Stomach (tissue), 9 donors: Measurements from ENCODE around the gene INSM1. TPM values are rescaled to one million over a fixed set of nuclear protein-coding genes. Genes with fewer than 3 reads are reported as not detected.

Experiments
- DNase-seq, 2 donors: peaks; one replicate each; pipeline versions ENCODE4 v3.0.0 to v3.0.0-alpha.2; 2013 to 2019
- H3K27ac ChIP-seq, 5 donors: fragments of 200-600 bp in 4 of 5; sonication (generic) in 4 of 5; one replicate each; pipeline ENCODE4 v1.5.1; 2013 to 2019; ENCODE audit warnings: mild to moderate bottlenecking in 1 of 5, moderate library complexity in 1 of 5
- H3K27me3 ChIP-seq, 3 donors: fragments of 200-600 bp; sonication (generic); one replicate each; pipeline ENCODE4 v1.5.1; 2017 to 2019; ENCODE audit warnings: mixed run types in 1 of 3
- H3K36me3 ChIP-seq, 4 donors: fragments of 200-600 bp; sonication (generic); 1 replicate in 3 of 4; 2 replicates in 1 of 4; pipeline ENCODE4 v1.5.1; 2016 to 2019
- H3K4me1 ChIP-seq, 4 donors: fragments of 200-600 bp; sonication (generic); one replicate each; pipeline ENCODE4 v1.5.1; 2016 to 2019
- H3K4me3 ChIP-seq, 4 donors: fragments of 200-600 bp; sonication (generic) in 3 of 4; one replicate each; pipeline ENCODE4 v1.5.1; 2016 to 2019; ENCODE audit warnings: mild to moderate bottlenecking in 1 of 4
- H3K9me3 ChIP-seq, 4 donors: fragments of 200-600 bp; sonication (generic); one replicate each; pipeline ENCODE4 v1.5.1; 2016 to 2019
- CTCF ChIP-seq, 7 experiments: fragments of 450-650 bp in 4 of 7; fragments of 200-600 bp in 3 of 7; sonication (generic) in 3 of 7; IDR thresholded peaks; one replicate each; pipeline ENCODE4 v1.5.1; 2016 to 2019; ENCODE audit warnings: antibody characterized with exemption in 7 of 7, control low read depth in 2 of 7, mild to moderate bottlenecking in 1 of 7
- EP300 ChIP-seq: sonication (generic); formaldehyde crosslinking; IDR thresholded peaks from one replicate; pipeline ENCODE4 v1.6.1; 2017; ENCODE audit warnings: antibody characterized with exemption
- POLR2A ChIP-seq, 4 donors: fragments of 450-650 bp; IDR thresholded peaks; one replicate each; pipeline ENCODE4 v1.6.1; 2016; ENCODE audit warnings: antibody characterized with exemption in 4 of 4, control low read depth in 2 of 4, mild to moderate bottlenecking in 1 of 4, moderate library complexity in 1 of 4
- POLR2AphosphoS5 ChIP-seq, 3 donors: sonication (generic); formaldehyde crosslinking; IDR thresholded peaks; one replicate each; pipeline ENCODE4 v1.6.1; 2016; ENCODE audit warnings: antibody characterized with exemption in 3 of 3
- WGBS, 5 donors: extraction: QIAGEN DNeasy Blood & Tissue Kit in 3 of 5; methylation state at CpG; one replicate each; pipeline versions ENCODE4 v1.1.5 to v1.1.7; 2013 to 2018; 5-methylcytosine and 5-hydroxymethylcytosine counted together
- intact Hi-C: fragments of 100-400 bp; cut with DNase I; formaldehyde crosslinking; loops from one replicate; pipeline ENCODE4 v1.15.1; 2023; ENCODE audit warnings: low total_unique reads
- polyA plus RNA-seq, 3 donors: library from polyadenylated mRNA; stranded (reverse); fragments of 200-250 nt; gene quantifications; one replicate each; pipeline ENCODE4 v1.2.3, GENCODE V29; 2013
- total RNA-seq, 5 donors: library from RNA; depleted of rRNA; stranded (reverse); fragments of >200 nt; gene quantifications; one replicate each; pipeline versions ENCODE4 v1.1.0 to v1.2.3, GENCODE V29; 2014 to 2016
- donor health status: healthy with polysubstance abuse.
- donor health status: Bipolar disorder and iron deficiency.
- donor health status: healthy.

Gene INSM1
- total and polyA plus RNA-seq, 8 donors, result 0.48 to 23.2 (median 2.0) TPM; not detected in 3

DNA sequence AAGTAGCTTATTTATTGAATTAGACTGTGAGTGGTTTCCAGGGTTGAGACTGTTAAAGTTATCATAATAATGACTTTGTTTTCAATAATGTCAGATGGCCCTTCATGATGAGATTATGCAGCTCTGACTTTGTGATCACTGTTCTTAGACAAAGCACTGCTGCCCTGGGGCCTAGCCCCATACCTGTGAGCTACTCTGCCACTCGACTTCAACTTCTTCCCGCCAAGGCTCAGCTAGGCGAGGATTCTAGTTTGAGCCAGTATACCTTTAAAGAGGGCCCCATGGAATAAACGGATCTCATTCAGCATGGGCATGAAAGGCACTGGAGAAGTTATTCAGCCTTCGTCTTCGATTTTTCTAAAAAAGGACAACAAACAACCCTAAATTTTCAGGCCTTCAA lies 45.0 kb upstream of the INSM1 start:
- TF ChIP-seq POLR2AphosphoS5 (IDR thresholded peaks at IDR 0.05) (no peak), CTCF (IDR thresholded peaks at IDR 0.05) (no peak)
- DNase-seq, result no peak

DNA sequence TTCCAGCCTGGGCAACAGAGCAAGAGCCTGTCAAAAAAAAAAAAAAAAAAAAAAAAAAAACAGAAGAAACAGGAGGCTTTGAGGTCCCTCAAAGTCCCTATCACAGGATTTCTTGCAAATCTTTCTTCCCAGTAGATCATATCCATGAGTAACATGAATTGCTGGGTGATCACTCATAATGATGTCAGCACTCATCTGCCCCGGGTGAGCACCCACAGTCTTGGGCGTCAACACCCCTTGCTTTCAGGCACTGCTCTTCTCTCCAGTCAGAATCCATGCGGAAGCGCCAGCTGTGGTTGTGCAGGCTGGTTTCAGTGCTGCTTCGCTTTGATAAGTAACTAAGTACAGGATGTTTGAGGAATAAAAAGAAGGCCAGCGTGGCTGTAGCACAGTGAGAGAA lies 40.2 kb upstream of the INSM1 start:
- Histone ChIP-seq H3K9me3 (no peaks in the 10 kb centered on the region), H3K27me3 (no peaks in the 10 kb centered on the region), H3K27ac (no peak overlapping the region), H3K4me3 (no peak overlapping the region), H3K4me1 (no peaks in the 10 kb centered on the region), H3K36me3 (no peaks in the 10 kb centered on the region)
- no peak for DNase-seq
- 79 to 91% (median 90%) methylated on average over 6 of the region's 6 CpGs for WGBS, 5 donors
- TF ChIP-seq POLR2AphosphoS5 (IDR thresholded peaks at IDR 0.05) (no peak), CTCF (IDR thresholded peaks at IDR 0.05) (no peak), POLR2A (IDR thresholded peaks at IDR 0.05) (no peak), EP300 (no peak)
- intact Hi-C loops, result no loop called here

More for the DNA sequence above, 45.0 kb upstream of the INSM1 start:
- intact Hi-C loops, result no loop called here
- Histone ChIP-seq H3K9me3 (peaks cover 0 to 9% (median 3%) of the 10 kb centered on the region in 4 donors), H3K27ac (no peak overlapping the region), H3K4me3 (no peak overlapping the region), H3K36me3 (no peaks in the 10 kb centered on the region), H3K27me3 (no peaks in the 10 kb centered on the region), H3K4me1 (no peaks in the 10 kb centered on the region)
- 81 to 87% (median 85%) methylated on average over 6 of the region's 6 CpGs for WGBS, 5 donors

- Histone ChIP-seq H3K36me3 (no peaks in the 10 kb centered on the region), H3K4me3 (no peak overlapping the region), H3K27me3 (no peaks in the 10 kb centered on the region), H3K27ac (no peak overlapping the region), H3K4me1 (no peaks in the 10 kb centered on the region), H3K9me3 (no peaks in the 10 kb centered on the region)
- intact Hi-C loops, result no loop called here
- TF ChIP-seq CTCF (IDR thresholded peaks at IDR 0.05) (no peak), POLR2A (IDR thresholded peaks at IDR 0.05) (no peak), POLR2AphosphoS5 (IDR thresholded peaks at IDR 0.05) (no peak), EP300 (no peak)
- WGBS, 5 donors, result 82 to 89% (median 87%) methylated on average over 13 of the region's 13 CpGs
- DNase-seq, result no peak
Measured at GRCh38 chr20:20329564-20329963, 38.3 kb upstream of the INSM1 start.

GRCh38 chr20:20331156-20331555 lies 36.7 kb upstream of the INSM1 start:
- 38 to 56% (median 43%) methylated on average over 1 of the region's 1 CpG for WGBS, 5 donors
- no peak for DNase-seq
- Histone ChIP-seq H3K27ac (no peak overlapping the region), H3K9me3 (no peaks in the 10 kb centered on the region), H3K4me3 (no peak overlapping the region), H3K4me1 (no peaks in the 10 kb centered on the region), H3K36me3 (no peaks in the 10 kb centered on the region), H3K27me3 (no peaks in the 10 kb centered on the region)
- TF ChIP-seq POLR2AphosphoS5 (IDR thresholded peaks at IDR 0.05) (no peak), POLR2A (IDR thresholded peaks at IDR 0.05) (no peak)
- intact Hi-C loops, result no loop called here

DNA sequence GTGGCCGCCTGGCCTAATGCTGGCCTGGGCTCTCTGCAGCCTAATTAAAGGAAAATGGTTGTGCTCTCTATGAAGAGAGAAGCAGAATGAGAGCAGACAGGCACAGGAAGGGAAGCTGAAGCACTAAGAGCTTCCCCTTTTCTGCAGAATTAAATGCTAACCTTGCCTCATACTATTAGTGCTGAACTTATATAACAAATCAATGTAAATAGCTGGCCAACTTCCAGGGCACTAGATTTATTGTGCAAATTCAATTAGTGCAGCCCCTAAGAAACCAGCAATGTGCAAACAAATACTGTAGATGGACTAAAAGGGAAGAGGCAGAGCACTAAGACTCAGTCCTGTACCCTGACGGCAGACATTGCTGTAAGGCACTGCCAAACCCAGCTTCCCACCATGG lies 36.1 kb upstream of the INSM1 start:
- no peaks in the 10 kb centered on the region for H3K36me3 ChIP-seq
- DNase-seq, result no peak
- H3K4me1 ChIP-seq, result no peaks in the 10 kb centered on the region
- H3K4me3 ChIP-seq, result no peak overlapping the region
- WGBS, 5 donors, result 68 to 81% (median 75%) methylated on average over 2 of the region's 2 CpGs
- H3K27me3 ChIP-seq, result no peaks in the 10 kb centered on the region
- intact Hi-C loops, result no loop called here
- TF ChIP-seq EP300 (no peak), POLR2A (IDR thresholded peaks at IDR 0.05) (no peak), POLR2AphosphoS5 (IDR thresholded peaks at IDR 0.05) (no peak), CTCF (IDR thresholded peaks at IDR 0.05) (no peak)
- H3K27ac ChIP-seq, result no peak overlapping the region
- peaks cover 0 to 1% (median 0%) of the 10 kb centered on the region in 4 donors for H3K9me3 ChIP-seq
